IMR-90 (cell line): Measurements from ENCODE around the gene IGF2BP3. TPM values are rescaled to one million over a fixed set of nuclear protein-coding genes. Genes with fewer than 3 reads are reported as not detected.

ENCODE experiments used
- ATAC-seq: fragments of 200-7000 bp; cut with Tn5 transposase; 2 replicates; pipeline ENCODE4 v1.9.1; 2020; ENCODE audit warnings: low read depth, mild to moderate bottlenecking, moderate library complexity
- BruUV-seq: library from RNA; stranded (reverse); fragments of 400-500 nt; replicated peaks from 2 replicates; lab custom pipeline; 2021; lab: Mats Ljungman, UMichigan
- CTCF ChIA-PET: fragments of 300-600 bp; formaldehyde crosslinking; extraction: SDS; loops from one replicate; lab custom pipeline; 2021; ENCODE audit warnings: antibody characterized with exemption; lab: Yijun Ruan, JAX
- POLR2A ChIA-PET: fragments of 300-600 bp; sonication (Branson Sonifier 250); formaldehyde crosslinking; loops from one replicate; lab custom pipeline; 2022; ENCODE audit warnings: antibody characterized with exemption; ENCODE audit not compliant: unreplicated experiment; lab: Charles Lee
- DNase-seq: peaks from one replicate; pipeline ENCODE4 v3.0.0; 2013
- H2AFZ ChIP-seq: replicated peaks from 2 replicates; pipeline ENCODE3; 2013; ENCODE audit warnings: low read length, mild to moderate bottlenecking; ENCODE audit not compliant: poor library complexity
- H2AK5ac ChIP-seq: 2 replicates; pipeline ENCODE4 v1.6.1; 2013; ENCODE audit warnings: low read depth, low read length, inconsistent platforms
- H2AK9ac ChIP-seq: replicated peaks from 2 replicates; pipeline ENCODE3; 2013; ENCODE audit warnings: mild to moderate bottlenecking, low read depth, low read length, moderate library complexity; ENCODE audit not compliant: poor library complexity
- H2BK120ac ChIP-seq: 2 replicates; pipeline ENCODE4 v1.6.1; 2013; ENCODE audit warnings: low read depth, low read length, inconsistent platforms
- H2BK15ac ChIP-seq: 3 replicates; pipeline ENCODE4 v1.6.1; 2013; ENCODE audit warnings: low read depth, low read length, inconsistent platforms
- H2BK20ac ChIP-seq: 2 replicates; pipeline ENCODE4 v1.6.1; 2013; ENCODE audit warnings: low read depth, mild to moderate bottlenecking, inconsistent platforms, low read length, moderate library complexity
- H2BK5ac ChIP-seq: 2 replicates; pipeline ENCODE4 v1.6.1; 2013; ENCODE audit warnings: mild to moderate bottlenecking, low read depth, low read length, inconsistent platforms; ENCODE audit not compliant: poor library complexity, severe bottlenecking
- H3K14ac ChIP-seq: replicated peaks from 2 replicates; pipeline ENCODE4 v1.6.1; 2013; ENCODE audit warnings: low read depth, low read length, inconsistent platforms
- H3K18ac ChIP-seq: 2 replicates; pipeline ENCODE4 v1.6.1; 2013; ENCODE audit warnings: low read depth, low read length, control low read depth
- H3K23ac ChIP-seq: 2 replicates; pipeline ENCODE4 v1.6.1; 2013; ENCODE audit warnings: low read depth, low read length, inconsistent platforms
- H3K27ac ChIP-seq: 2 replicates; pipeline ENCODE4 v1.5.1; 2013; ENCODE audit warnings: mild to moderate bottlenecking, control low read depth, low read length; ENCODE audit not compliant: insufficient read depth
- H3K27me3 ChIP-seq: 2 replicates; pipeline ENCODE4 v1.6.1; 2013; ENCODE audit warnings: low read length; ENCODE audit not compliant: control insufficient read depth, insufficient read depth
- H3K36me3 ChIP-seq: 2 replicates; pipeline ENCODE4 v1.6.1; 2013; ENCODE audit warnings: low read length, mixed read lengths; ENCODE audit not compliant: control insufficient read depth, insufficient read depth
- H3K4ac ChIP-seq: 2 replicates; pipeline ENCODE4 v1.6.1; 2013; ENCODE audit warnings: low read depth, low read length, inconsistent platforms
- H3K4me1 ChIP-seq: 2 replicates; pipeline ENCODE4 v1.6.1; 2013; ENCODE audit warnings: low read length, mixed read lengths; ENCODE audit not compliant: control insufficient read depth, insufficient read depth
- H3K4me2 ChIP-seq: 2 replicates; pipeline ENCODE4 v1.6.1; 2013; ENCODE audit warnings: low read depth, mild to moderate bottlenecking, control low read depth, low read length, moderate library complexity
- H3K4me3 ChIP-seq: 2 replicates; pipeline ENCODE4 v1.5.1; 2013; ENCODE audit warnings: low read depth, mild to moderate bottlenecking, control low read depth, low read length, moderate library complexity; ENCODE audit not compliant: insufficient read depth
- H3K56ac ChIP-seq: 2 replicates; pipeline ENCODE4 v1.6.1; 2013; ENCODE audit warnings: low read length, inconsistent platforms; ENCODE audit not compliant: insufficient read depth; ENCODE audit errors: extremely low read depth
- H3K79me1 ChIP-seq, 2 experiments: 2 replicates each; pipeline ENCODE4 v1.6.1; 2013; ENCODE audit warnings: low read length in 2 of 2, inconsistent platforms in 1 of 2, low read depth in 1 of 2
- H3K9ac ChIP-seq: 2 replicates; pipeline ENCODE4 v1.6.1; 2013; ENCODE audit warnings: low read depth, low read length, control low read depth
- H3K9me1 ChIP-seq: 2 replicates; pipeline ENCODE4 v1.6.1; 2013; ENCODE audit warnings: low read length, inconsistent platforms; ENCODE audit not compliant: insufficient read depth
- H3K9me3 ChIP-seq: 2 replicates; pipeline ENCODE4 v1.6.1; 2013; ENCODE audit warnings: low read length; ENCODE audit not compliant: control insufficient read depth, insufficient read depth
- H4K20me1 ChIP-seq: 2 replicates; pipeline ENCODE4 v1.6.1; 2013; ENCODE audit warnings: low read length, inconsistent platforms; ENCODE audit not compliant: insufficient read depth
- H4K5ac ChIP-seq: 2 replicates; pipeline ENCODE4 v1.6.1; 2013; ENCODE audit warnings: mild to moderate bottlenecking, low read depth, low read length, control low read depth
- H4K8ac ChIP-seq, 2 experiments: 2 replicates each; pipeline ENCODE4 v1.6.1; 2013; ENCODE audit warnings: low read depth in 2 of 2, low read length in 2 of 2, control low read depth in 1 of 2, inconsistent platforms in 1 of 2
- H4K91ac ChIP-seq: 2 replicates; pipeline ENCODE4 v1.6.1; 2013; ENCODE audit warnings: low read depth, low read length, inconsistent platforms; ENCODE audit not compliant: insufficient read depth
- CHD1 ChIP-seq: IDR thresholded peaks from 2 replicates; pipeline ENCODE4 v1.6.1; 2012; ENCODE audit warnings: low read depth, low read length, improper control_type of control experiment
- CTCF ChIP-seq: conservative IDR thresholded peaks from 2 replicates; pipeline ENCODE4 v1.5.1; 2012; ENCODE audit warnings: mild to moderate bottlenecking, low read depth, low read length, improper control_type of control experiment
- FOS ChIP-seq: fragments of 150-350 bp; IDR thresholded peaks from 2 replicates; pipeline ENCODE4 v1.6.1; 2016; ENCODE audit warnings: low read depth, low read length
- MAFK ChIP-seq: IDR thresholded peaks from 2 replicates; pipeline ENCODE4 v1.6.1; 2012; ENCODE audit warnings: low read depth, low read length, improper control_type of control experiment
- MAZ ChIP-seq: IDR thresholded peaks from 2 replicates; pipeline ENCODE4 v1.6.1; 2012; ENCODE audit warnings: low read depth, mild to moderate bottlenecking, low read length, improper control_type of control experiment, moderate library complexity, borderline replicate concordance
- NFE2L2 ChIP-seq: fragments of 150-350 bp; IDR thresholded peaks from 2 replicates; pipeline ENCODE4 v1.6.1; 2016; ENCODE audit warnings: low read depth, mild to moderate bottlenecking, low read length
- POLR2A ChIP-seq: IDR thresholded peaks from 2 replicates; pipeline ENCODE4 v1.6.1; 2012; ENCODE audit warnings: mild to moderate bottlenecking, low read depth, low read length
- RCOR1 ChIP-seq: IDR thresholded peaks from 2 replicates; pipeline ENCODE4 v1.6.1; 2012; ENCODE audit warnings: mild to moderate bottlenecking, low read length, improper control_type of control experiment; ENCODE audit not compliant: insufficient replicate concordance
- SMC3 ChIP-seq: fragments of 150-350 bp; IDR thresholded peaks from 2 replicates; pipeline ENCODE4 v1.6.1; 2016; ENCODE audit warnings: low read depth, mild to moderate bottlenecking, antibody characterized with exemption, low read length, moderate library complexity
- USF2 ChIP-seq: fragments of 150-350 bp; IDR thresholded peaks from 2 replicates; pipeline ENCODE4 v1.6.1; 2017; ENCODE audit warnings: mild to moderate bottlenecking, antibody characterized with exemption, low read length, low read depth
- WGBS, 2 experiments: methylation state at CpG; one replicate each; pipeline versions ENCODE4 v1.1.5 to v1.1.7; 2013; ENCODE audit warnings: missing lambda C conversion rate in 2 of 2; ENCODE audit not compliant: insufficient read length in 1 of 2; ENCODE audit errors: extremely low coverage in 2 of 2; 5-methylcytosine and 5-hydroxymethylcytosine counted together
- dilution Hi-C: fragments of 300-500 bp; cut with HindIII; formaldehyde crosslinking; loops from one replicate; pipeline ENCODE4 v1.14.3; 2018; ENCODE audit warnings: low sequenced_read_pairs; ENCODE audit not compliant: unreplicated experiment
- in situ Hi-C: fragments of 300-500 bp; cut with MboI; formaldehyde crosslinking; loops from 3 replicates; pipeline ENCODE4 v1.14.3; 2019; ENCODE audit warnings: low sequenced_read_pairs, inconsistent platforms, mixed read lengths
- intact Hi-C: fragments of 100-400 bp; cut with micrococcal nuclease; formaldehyde crosslinking; loops from 2 replicates; pipeline ENCODE4 v1.10.0; 2022
- polyA plus RNA-seq, 3 experiments: library from polyadenylated mRNA; depleted of rRNA; stranded (reverse); fragments of >200 nt; gene quantifications; 2 replicates each; pipeline ENCODE4 v1.2.3, GENCODE V29; 2012; ENCODE audit warnings: low replicate concordance in 1 of 3
- total RNA-seq: library from RNA; depleted of rRNA; stranded (reverse); fragments of >200 nt; gene quantifications from 2 replicates; pipeline ENCODE4 v1.2.3, GENCODE V29; 2012

IGF2BP3 gene
- total and polyA plus RNA-seq, 2 of the 4 experiments (the other 2 are of a cell fraction) = 50.9 to 59.3 TPM

GRCh38 chr7:23267357-23267756 is 202.9 kb downstream of the IGF2BP3 start:
- Histone ChIP-seq H2BK5ac (no peak overlapping the region), H2AK5ac (no peak overlapping the region), H4K91ac (no peak overlapping the region), H3K4me1 (no peaks in the 10 kb centered on the region), H3K79me1 (no peaks in the 10 kb centered on the region), H3K4me2 (no peak overlapping the region), H4K20me1 (no peaks in the 10 kb centered on the region), H4K5ac (no peak overlapping the region), H3K23ac (no peak overlapping the region), H2AFZ (no peak overlapping the region), H3K56ac (no peak overlapping the region), H3K9me3 (0 out of 2 replicates have a peak, but pooled peaks cover 2% of the 10 kb centered on the region), H2BK15ac (no peak overlapping the region), H3K4me3 (no peak overlapping the region), H3K36me3 (no peaks in the 10 kb centered on the region), H3K14ac (no peak overlapping the region), H3K27me3 (peaks cover 18% of the 10 kb centered on the region), H2AK9ac (no peak overlapping the region), H2BK20ac (no peak overlapping the region), H4K8ac (no peak overlapping the region), H3K9ac (no peak overlapping the region), H3K9me1 (no peaks in the 10 kb centered on the region), H3K4ac (no peak overlapping the region), H2BK120ac (no peak overlapping the region), H3K27ac (no peak overlapping the region), H3K18ac (no peak overlapping the region)
- dilution Hi-C loops (no loop called here), intact Hi-C loops (no loop called here), in situ Hi-C loops (no loop called here)
- ChIA-PET CTCF (no interaction called here), POLR2A (no interaction called here)
- TF ChIP-seq USF2 (no peak), CTCF (no peak), NFE2L2 (no peak), FOS (no peak), POLR2A (no peak), MAFK (no peak), CHD1 (no peak), SMC3 (no peak), RCOR1 (no peak), MAZ (no peak)
- no TSS peak for BruUV-seq
- no peak for ATAC-seq
- no peak for DNase-seq
- WGBS, 2 experiments = no CpG with 5 or more reads among the region's 2 CpGs
